Ectodermal cell (in vitro differentiated cells): ENCODE results near the gene OR1B1. TPM values are rescaled to one million over a fixed set of nuclear protein-coding genes. Genes with fewer than 3 reads are reported as not detected.

ENCODE experiments used
- H3K27ac ChIP-seq: 2 replicates; pipeline ENCODE4 v1.7.0; 2013; ENCODE audit warnings: mild to moderate bottlenecking, low read depth, low read length; ENCODE audit not compliant: insufficient read depth, poor library complexity, severe bottlenecking
- H3K27me3 ChIP-seq: 2 replicates; pipeline ENCODE4 v1.7.0; 2013; ENCODE audit warnings: mild to moderate bottlenecking, low read length; ENCODE audit not compliant: insufficient read depth, control insufficient read depth, poor library complexity, severe bottlenecking
- H3K36me3 ChIP-seq: one replicate; pipeline ENCODE4 v1.7.0; 2013; ENCODE audit warnings: low read length; ENCODE audit not compliant: control insufficient read depth, insufficient read depth
- H3K4me1 ChIP-seq: one replicate; pipeline ENCODE4 v1.7.0; 2013; ENCODE audit warnings: low read length; ENCODE audit not compliant: control insufficient read depth, insufficient read depth
- H3K4me3 ChIP-seq: 2 replicates; pipeline ENCODE4 v1.7.0; 2013; ENCODE audit warnings: low read depth, low read length, control low read depth; ENCODE audit not compliant: insufficient read depth
- H3K9me3 ChIP-seq: 2 replicates; pipeline ENCODE4 v1.7.0; 2013; ENCODE audit warnings: mild to moderate bottlenecking, low read length, moderate library complexity; ENCODE audit not compliant: control insufficient read depth
- WGBS, 2 experiments: methylation state at CpG; one replicate each; pipeline ENCODE4 v1.1.7; 2013; ENCODE audit warnings: missing lambda C conversion rate in 2 of 2; 5-methylcytosine and 5-hydroxymethylcytosine counted together
- polyA plus RNA-seq, 4 experiments: library from polyadenylated mRNA; stranded (reverse); fragments of 50-300 nt; gene quantifications; one replicate each; pipeline ENCODE4 v1.2.3, GENCODE V29; 2013

OR1B1 gene
- not detected for polyA plus RNA-seq (2013, experiment 1 of 4)
- polyA plus RNA-seq (2013, experiment 2 of 4): not detected
- not detected for polyA plus RNA-seq (2013, experiment 3 of 4)
- not detected for polyA plus RNA-seq (2013, experiment 4 of 4)

DNA sequence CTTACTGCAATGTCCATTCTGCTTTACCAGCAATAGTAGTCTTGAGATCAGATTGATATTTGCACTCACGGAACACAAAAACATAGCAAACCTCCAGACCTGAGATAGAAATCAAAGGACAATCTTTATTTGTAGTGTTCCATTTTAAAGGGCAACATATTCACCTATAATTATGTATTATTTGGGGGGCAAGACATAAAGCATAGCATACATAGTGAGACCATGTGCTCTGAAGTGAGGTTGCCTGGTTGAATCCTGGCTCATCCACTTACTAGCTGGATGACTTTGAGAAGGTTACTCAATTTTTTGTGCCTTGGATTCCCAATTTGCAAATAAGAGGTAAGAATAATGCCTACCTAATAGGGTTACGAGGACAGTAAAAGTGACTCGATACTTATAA is at the start of gene OR1B1:
Gene OR1B1, minus strand, starts transcription at position 101 of the 400 bp plus-strand sequence.
- 80 to 92% methylated on average over 2 to 3 of the region's 3 CpGs for WGBS, 2 experiments
- Histone ChIP-seq H3K27ac (no peak within 1 kb of the TSS), H3K4me1 (no peaks in the 10 kb centered on the region), H3K4me3 (no peak within 1 kb of the TSS), H3K27me3 (no peaks in the 10 kb centered on the region), H3K36me3 (no peaks in the 10 kb centered on the region), H3K9me3 (no peaks in the 10 kb centered on the region)

DNA sequence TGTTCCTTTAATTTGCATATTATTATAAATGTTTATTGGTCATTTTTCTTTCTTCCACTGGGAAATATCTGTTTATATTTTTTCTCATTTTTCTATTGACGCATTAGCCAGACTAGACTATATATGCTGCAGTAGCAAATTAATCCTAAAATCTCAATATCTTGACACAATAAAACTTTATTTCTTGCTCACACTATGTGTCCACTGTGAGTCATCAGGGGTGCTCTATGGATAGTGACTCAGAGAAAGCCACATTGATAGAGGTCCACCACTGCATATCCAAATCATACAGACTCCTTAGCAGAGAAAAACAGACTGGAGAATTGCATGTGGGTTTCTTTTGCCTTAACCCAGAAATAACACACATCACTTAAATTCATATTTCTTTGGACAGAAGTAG is 38.3 kb upstream of the OR1B1 start:
- Histone ChIP-seq H3K4me1 (no peaks in the 10 kb centered on the region), H3K27me3 (no peaks in the 10 kb centered on the region), H3K4me3 (no peak overlapping the region), H3K9me3 (peaks cover 3% of the 10 kb centered on the region), H3K27ac (no peak overlapping the region), H3K36me3 (no peaks in the 10 kb centered on the region)
- 86 to 89% methylated on average over 1 of the region's 1 CpG for WGBS, 2 experiments

DNA sequence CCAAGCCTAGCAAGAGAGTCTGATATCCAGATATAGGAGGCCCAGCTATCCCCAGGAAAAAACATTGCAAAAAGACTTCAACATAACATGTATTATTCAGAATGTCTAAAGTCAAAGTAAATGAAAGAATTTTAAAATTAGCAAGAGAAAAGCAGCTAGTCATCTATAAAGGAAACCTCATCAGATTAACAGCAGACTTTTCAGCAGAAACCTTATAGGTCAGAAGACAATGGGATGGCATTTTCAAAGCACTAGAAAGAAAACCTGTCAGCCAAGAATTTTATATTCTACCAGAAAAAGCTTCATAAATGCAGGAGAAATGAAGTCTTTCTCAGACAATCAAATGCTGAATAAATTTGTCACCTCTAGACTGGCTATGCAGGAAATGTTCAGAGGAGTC is 27.4 kb upstream of the OR1B1 start:
- no peak overlapping the region for H3K27ac ChIP-seq
- peaks cover under 1% of the 10 kb centered on the region for H3K9me3 ChIP-seq
- no peaks in the 10 kb centered on the region for H3K36me3 ChIP-seq
- no peaks in the 10 kb centered on the region for H3K4me1 ChIP-seq
- H3K4me3 ChIP-seq: no peak overlapping the region
- no peaks in the 10 kb centered on the region for H3K27me3 ChIP-seq

DNA sequence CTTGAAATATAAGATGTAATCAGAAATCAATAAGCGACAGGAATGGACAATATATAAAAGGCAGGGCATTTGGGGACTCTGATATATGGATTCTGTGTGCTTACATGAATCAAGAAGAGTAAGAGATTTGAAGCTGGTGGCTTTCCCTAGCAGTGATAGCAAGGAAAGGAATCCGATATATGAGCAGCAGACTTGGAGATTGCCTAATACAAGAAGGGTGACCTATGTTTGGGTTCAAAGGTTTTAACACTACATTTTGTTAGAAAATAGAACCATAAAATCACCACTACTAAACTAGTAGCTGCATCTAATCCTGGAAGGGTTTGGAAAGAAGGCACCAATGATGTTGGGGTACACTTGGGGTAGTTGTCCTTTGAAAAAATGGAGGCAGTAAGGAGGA is 15.1 kb upstream of the OR1B1 start:
- no peaks in the 10 kb centered on the region for H3K36me3 ChIP-seq
- 72 to 79% methylated on average over 2 of the region's 2 CpGs for WGBS, 2 experiments

DNA sequence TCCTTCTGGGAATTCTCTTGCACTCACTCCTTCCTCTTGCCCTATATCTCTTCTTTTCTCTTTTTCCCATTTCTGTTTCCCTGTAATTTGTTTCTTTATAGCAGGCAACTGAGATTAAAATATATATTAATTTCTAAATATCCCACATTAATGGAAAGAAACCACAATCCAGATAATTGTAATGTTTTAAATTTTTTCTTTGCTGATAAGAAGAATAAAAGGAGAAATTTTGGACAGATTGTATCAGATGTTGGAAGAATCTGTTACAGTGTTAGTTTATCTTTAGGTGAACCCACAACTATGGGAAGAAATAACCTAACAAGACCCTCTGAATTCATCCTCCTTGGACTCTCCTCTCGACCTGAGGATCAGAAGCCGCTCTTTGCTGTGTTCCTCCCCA is 4.0 kb upstream of the OR1B1 start, which contains the start of gene OR1L1:
Gene OR1L1, plus strand, starts transcription at position 301 of the 400 bp plus-strand sequence. Its CDS starts 0 bp downstream, at position 301.
- Histone ChIP-seq H3K4me1 (no peaks in the 10 kb centered on the region), H3K27me3 (no peaks in the 10 kb centered on the region), H3K4me3 (no peak within 1 kb of the TSS), H3K36me3 (no peaks in the 10 kb centered on the region), H3K9me3 (no peaks in the 10 kb centered on the region), H3K27ac (no peak within 1 kb of the TSS)
- 26 to 36% methylated on average over 2 of the region's 2 CpGs for WGBS, 2 experiments

More for the DNA sequence above, 15.1 kb upstream of the OR1B1 start:
- Histone ChIP-seq H3K27me3 (no peaks in the 10 kb centered on the region), H3K27ac (no peak overlapping the region), H3K4me1 (no peaks in the 10 kb centered on the region), H3K9me3 (no peaks in the 10 kb centered on the region), H3K4me3 (no peak overlapping the region)

DNA sequence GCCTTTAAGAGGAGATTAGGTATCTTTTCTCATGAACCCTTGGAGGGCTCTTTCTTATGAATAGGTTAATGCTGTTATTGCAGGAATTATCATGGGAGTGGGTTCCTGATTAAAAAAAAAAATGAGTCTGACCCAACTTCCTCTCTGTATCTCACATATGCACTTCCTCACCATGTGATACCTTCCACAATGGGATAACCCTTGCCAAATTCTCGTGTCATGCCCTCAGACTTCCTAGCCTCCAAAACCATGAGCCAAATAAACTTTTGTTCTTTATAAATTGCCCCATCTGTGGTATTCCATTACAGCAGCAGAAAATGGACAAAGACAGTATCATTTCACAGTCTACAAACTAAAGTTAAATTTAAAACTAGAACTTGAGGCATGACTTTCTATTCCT is 1.0 kb downstream of the OR1B1 start:
- Histone ChIP-seq H3K4me3 (no peak overlapping the region), H3K4me1 (no peaks in the 10 kb centered on the region), H3K27ac (no peak overlapping the region), H3K27me3 (no peaks in the 10 kb centered on the region), H3K9me3 (no peaks in the 10 kb centered on the region), H3K36me3 (no peaks in the 10 kb centered on the region)
- 38 to 44% methylated on average over 1 of the region's 1 CpG for WGBS, 2 experiments

DNA sequence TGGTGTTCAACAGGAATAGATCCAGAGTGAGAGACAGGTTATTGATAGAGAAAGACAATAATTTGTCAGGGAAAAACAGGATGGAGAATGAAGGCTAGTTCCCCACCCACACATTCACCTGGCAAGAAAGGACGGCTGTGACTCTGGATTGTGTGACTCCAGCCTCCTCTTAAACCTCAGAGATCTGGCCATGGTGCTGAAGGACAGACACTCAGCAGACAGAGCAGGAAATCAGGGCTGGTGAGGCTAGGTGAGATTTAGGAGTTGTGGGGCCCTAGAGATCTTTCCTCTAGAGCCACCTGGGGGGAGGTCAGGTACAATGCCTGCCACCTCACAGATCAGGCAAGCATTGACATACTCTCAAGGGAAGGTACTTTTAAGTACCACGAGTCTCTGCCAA is 15.2 kb downstream of the OR1B1 start:
- H3K27ac ChIP-seq: no peak overlapping the region
- no peak overlapping the region for H3K4me3 ChIP-seq
- WGBS, 2 experiments: 40 to 63% methylated on average over 2 of the region's 2 CpGs
- no peaks in the 10 kb centered on the region for H3K27me3 ChIP-seq
- H3K9me3 ChIP-seq: peaks cover 6% of the 10 kb centered on the region
- H3K36me3 ChIP-seq: no peaks in the 10 kb centered on the region
- no peaks in the 10 kb centered on the region for H3K4me1 ChIP-seq

DNA sequence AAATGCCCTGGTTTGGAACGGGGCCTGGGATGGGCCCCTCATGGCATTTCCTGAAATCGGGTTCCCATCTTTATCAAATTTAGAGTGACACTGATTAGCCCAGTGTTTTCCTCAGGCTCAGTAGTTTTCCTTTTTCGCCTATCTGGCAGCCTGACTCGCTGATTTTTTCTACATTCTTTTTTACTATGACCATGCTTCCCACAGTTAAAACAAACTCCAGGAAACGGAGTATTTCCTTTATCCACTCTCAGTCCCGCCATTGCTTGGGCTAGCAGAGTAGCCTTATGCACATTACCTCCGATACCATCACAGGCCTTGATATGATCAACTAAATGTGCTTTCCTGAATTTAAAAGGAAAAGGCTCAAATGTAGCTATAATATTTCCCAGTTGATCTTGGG is 37.4 kb downstream of the OR1B1 start:
- no peak overlapping the region for H3K4me3 ChIP-seq
- H3K36me3 ChIP-seq: no peaks in the 10 kb centered on the region
- H3K27me3 ChIP-seq: no peaks in the 10 kb centered on the region
- H3K4me1 ChIP-seq: no peaks in the 10 kb centered on the region
- peaks cover 6% of the 10 kb centered on the region for H3K9me3 ChIP-seq
- no peak overlapping the region for H3K27ac ChIP-seq
- WGBS, 2 experiments: 73% methylated on average over 7 of the region's 7 CpGs

DNA sequence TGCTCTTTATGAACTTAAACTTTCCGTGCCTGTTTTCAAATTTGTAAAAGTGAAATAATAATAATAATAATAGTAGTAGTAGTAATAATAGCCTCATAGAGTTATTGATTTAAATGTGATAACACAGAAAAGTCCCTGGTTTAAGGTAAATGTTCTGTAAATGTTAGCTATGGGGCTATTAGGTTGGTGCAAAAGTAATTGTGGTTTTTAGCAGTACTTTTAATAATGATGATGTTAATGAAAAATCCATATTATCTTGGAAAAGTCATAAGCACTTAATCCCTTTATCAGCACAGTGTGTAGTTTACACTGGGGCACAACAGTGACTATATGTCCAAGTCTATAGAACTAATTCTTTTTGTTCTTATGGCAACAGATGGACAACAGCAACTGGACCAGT is 43.1 kb downstream of the OR1B1 start, which contains the start of gene OR1Q1:
Gene OR1Q1, plus strand, starts transcription at position 377 of the 400 bp plus-strand sequence. Its CDS starts 0 bp downstream, at position 377.
- H3K27ac ChIP-seq: no peak within 1 kb of the TSS
- H3K27me3 ChIP-seq: no peaks in the 10 kb centered on the region
- H3K9me3 ChIP-seq: no peaks in the 10 kb centered on the region
- H3K36me3 ChIP-seq: no peaks in the 10 kb centered on the region
- no peaks in the 10 kb centered on the region for H3K4me1 ChIP-seq
- H3K4me3 ChIP-seq: no peak within 1 kb of the TSS
- WGBS, 2 experiments: no CpG with 5 or more reads among the region's 1 CpG

DNA sequence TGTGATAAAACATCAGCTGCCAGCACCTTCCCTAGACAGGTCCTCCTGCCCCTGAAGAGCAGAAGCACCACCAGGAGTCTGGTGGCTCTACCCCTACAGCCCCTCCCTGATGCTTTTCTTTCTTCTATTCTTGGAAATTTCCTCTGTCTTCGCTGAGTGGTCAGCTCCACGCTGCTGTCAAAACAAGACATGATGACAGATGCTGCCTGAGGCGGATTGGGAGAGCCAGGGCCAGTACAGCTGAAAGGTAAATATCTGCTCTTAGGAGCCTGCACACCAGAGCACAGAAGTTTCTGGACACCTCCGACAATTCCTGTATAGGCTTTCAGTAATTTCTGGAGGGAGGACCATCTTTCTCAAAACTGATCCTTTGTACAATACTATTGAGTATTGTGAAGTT is 47.6 kb downstream of the OR1B1 start:
- Histone ChIP-seq H3K9me3 (peaks cover 3% of the 10 kb centered on the region), H3K36me3 (no peaks in the 10 kb centered on the region), H3K27ac (no peak overlapping the region), H3K4me3 (no peak overlapping the region), H3K4me1 (no peaks in the 10 kb centered on the region), H3K27me3 (no peaks in the 10 kb centered on the region)
- 51 to 62% methylated on average over 4 of the region's 4 CpGs for WGBS, 2 experiments

DNA sequence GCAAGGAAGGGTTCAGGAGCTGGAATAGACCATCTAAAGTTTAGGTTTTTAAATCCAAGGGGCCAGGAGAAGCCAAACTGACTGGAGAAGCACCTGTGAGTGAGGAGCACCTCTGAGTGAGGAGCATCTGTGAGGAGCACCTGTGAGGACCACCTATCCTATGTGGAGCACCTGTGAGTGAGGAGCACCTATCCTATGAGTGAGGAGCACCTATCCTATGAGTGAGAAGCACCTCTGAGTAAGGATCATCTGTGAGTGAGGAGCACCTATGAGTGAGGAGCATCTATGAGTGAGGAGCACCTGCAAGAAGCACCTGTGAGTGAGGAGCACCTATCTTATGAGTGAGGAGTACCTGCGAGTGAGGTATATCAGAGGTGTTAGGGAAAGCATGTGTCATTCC is 50.8 kb downstream of the OR1B1 start:
- no peaks in the 10 kb centered on the region for H3K4me1 ChIP-seq
- no peak overlapping the region for H3K4me3 ChIP-seq
- H3K9me3 ChIP-seq: peaks cover 3% of the 10 kb centered on the region
- H3K36me3 ChIP-seq: no peaks in the 10 kb centered on the region
- 41 to 42% methylated on average over 1 of the region's 1 CpG for WGBS, 2 experiments
- H3K27me3 ChIP-seq: no peaks in the 10 kb centered on the region
- no peak overlapping the region for H3K27ac ChIP-seq
